SKM-1 (cell line): ENCODE measurements around the gene OMG.
"Not testable (repeated sequence)": the region's sequence is repeated elsewhere in the genome, so short reads cannot be mapped to it uniquely, and the experiment has no call there.

Experiments
- DNase-seq: peaks from one replicate; lab custom pipeline; 2025; ENCODE audit not compliant: unreplicated experiment; lab: John Stamatoyannopoulos, UW

OMG gene

DNA sequence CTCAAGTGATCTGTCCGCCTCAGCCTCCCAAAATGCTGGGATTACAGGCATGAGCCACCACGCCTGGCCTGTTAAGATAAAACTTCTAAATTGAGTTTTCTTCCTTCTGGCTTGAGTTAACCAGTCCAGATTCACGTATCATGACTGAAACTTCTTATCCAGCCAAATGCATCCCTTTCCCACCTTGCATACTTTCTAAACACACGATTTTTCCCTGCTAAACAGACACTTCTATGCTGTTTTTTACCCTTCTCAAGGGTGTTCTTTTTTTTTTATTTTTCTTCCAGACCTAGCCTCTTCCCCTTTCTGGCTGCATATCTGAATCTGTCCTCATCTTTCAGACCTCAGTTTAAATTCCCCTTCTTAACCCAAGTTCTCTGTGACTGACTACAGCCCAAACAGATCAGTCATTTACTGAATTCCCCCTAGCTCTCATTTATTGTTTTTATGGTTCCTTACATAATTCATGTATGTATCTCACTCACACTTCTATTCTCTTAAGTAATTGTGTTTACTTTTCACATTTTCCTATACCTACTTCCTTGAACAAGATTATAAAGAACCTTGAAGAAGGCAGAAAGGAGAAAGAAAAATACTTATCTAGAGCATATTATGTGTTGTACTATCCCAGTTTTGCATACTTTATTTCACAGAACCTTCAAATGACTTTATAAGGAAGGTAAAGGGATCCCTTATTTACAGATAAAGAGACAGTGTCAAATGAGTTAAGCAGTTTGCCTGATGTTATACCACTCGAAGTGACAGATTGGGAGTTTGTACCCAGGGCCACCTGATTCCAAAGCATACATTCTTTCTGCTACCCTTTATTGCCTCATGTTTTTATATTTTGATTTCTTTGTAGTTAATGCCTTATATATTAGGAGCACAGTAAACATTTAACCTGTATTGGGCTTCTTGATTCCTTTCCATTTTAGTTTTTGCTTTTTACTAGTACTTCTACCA lies 11.6 kb upstream of the OMG start:
- DNase-seq: peak; percentile 57

- no peak for DNase-seq
Measured at GRCh38 chr17:31307640-31308039, 10.6 kb upstream of the OMG start.

- no peak for DNase-seq
Measured at GRCh38 chr17:31299624-31300023, 2.6 kb upstream of the OMG start.

- no peak for DNase-seq
Measured at GRCh38 chr17:31296142-31296541, 897 bp downstream of the OMG start.

- no peak for DNase-seq
Measured at GRCh38 chr17:31295489-31295871, 1.6 kb downstream of the OMG start.

DNA sequence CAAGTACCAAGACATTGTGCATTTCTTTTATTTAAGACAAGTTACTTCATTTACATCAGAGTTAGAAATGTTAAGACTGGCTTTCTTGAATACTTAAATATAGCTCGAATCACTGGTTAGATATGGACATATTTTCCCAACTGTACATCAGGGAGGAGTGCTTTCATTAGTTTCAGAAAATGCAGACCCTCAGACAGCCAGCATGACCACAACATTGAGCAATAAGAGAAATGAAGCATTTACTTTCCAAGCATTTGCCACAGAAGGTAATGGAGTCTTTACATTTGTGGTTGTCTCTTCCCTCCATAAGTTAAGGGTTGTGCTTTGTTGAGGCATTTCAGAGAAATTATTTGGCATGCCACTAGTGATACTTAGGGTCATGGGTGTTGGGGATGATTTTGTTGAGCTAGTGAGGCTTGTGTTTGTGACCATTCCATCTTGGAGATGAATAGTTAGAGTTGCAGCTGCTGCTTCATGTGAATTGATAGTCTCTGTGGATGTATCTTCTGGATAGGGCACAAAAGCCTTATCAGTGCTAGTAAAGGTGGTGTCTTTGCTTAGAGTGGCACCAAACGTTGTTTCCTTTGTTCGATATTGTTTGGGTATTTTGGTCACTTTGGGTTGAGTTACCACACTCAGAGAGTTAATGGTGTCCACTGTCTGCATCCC lies 2.1 kb downstream of the OMG start:
- no peak for DNase-seq

DNA sequence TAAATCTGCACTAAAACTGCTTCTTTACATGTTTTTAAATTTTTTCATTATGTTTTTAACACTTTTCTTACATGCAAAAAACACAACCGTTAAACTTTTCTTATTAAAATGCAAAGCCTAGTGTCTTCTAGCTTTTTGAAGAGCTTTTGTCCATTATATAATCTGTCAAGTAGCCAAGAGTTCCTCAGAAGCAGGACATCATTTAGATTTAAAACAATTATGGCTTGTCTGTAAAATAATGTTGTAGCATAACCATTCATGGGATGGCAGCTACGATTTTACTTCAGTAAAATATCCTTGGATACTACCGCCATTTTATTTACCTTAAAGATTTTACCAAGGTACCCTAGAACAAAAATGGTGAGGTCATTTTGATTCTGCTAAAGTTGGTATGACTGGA lies 2.8 kb downstream of the OMG start:
- DNase-seq: no peak

DNA sequence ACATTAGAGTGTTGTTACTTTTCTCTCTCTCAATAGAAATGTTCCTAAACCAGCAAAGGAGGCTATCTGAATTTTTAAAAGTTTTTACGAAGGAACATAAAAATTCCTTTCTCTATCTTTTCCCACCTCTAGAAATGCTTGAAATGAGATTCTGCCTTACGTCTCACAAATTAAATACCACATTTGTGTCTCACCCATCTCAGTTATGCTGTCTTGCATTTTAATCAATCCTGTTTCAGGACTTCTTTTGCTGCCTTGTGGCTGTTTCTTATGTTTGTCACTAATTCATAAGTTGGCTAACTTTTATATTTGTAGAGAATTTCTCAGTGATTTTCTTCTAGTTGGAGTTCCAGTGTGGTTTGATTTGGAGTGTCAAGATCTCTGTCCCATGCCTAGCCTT lies 3.5 kb downstream of the OMG start:
- no peak for DNase-seq

DNA sequence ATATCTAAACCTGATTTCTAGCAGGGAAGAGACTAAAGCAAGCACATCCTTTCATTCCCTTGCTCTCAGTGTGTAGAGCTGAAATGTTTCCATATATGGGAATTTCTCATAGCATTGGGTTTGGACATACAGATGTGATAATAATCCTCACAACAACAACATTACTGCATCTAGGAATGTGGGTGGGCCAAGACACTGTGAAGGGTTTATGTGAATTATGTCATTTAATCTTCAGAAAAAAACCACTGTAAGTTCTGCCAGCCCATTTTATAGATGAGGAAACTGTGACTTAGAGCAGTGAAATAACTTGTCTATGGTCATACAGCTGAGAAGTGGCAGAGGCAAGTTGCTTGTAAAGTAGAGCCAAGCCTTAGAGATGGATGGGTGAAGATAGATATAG lies 5.2 kb downstream of the OMG start:
- no peak for DNase-seq

DNA sequence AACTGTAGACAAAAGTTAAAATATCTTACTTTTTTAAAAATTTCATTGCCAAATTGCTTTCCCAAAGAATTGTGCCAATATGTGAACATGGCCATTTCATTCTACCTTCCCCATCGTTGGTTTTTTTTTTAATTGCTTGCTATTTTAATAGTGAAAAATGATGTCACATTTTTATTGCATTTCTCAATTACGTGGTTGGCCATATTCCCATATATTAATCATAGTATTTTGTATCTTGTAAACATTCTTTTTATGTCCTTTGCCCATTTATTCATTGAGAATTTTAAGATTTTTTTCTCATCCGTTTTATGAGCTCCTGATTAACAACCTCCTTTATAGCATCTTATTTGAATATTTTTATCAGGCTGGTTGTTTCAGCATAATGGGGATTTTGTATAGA lies 7.2 kb downstream of the OMG start:
- DNase-seq: no peak

DNA sequence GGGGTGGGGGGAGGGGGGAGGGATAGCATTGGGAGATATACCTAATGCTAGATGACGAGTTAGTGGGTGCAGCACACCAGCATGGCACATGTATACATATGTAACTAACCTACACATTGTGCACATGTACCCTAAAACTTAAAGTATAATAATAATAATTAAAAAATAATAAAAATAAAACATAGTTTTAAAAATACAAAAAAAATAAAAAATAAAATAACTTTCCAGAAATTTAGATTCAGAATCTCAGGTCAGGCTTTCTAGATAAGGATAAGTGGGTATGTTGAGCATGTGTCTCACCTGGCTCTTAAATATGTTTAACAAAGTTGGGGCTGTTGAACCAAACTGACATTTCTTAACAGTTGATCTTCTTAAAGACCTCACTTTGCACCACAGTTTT lies 9.1 kb downstream of the OMG start:
- DNase-seq: not testable (repeated sequence)

DNA sequence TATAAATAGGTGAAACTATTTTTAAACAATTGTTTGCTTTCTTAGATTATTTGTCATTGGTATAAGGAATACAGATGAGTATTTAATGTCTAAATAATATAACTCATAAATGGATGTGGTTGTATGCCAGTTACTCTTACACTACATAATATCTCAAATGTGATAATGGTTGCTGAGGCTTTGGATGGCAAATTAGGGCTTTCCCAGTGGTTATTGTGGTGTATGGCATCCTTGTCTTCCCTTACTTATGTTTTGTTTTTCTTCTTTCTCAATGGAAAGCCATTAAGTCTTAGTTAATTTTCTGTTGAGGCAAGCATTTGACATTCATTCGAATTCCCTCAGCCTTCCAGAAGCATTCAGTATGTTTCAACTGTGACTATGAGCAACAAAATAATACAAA lies 10.5 kb downstream of the OMG start:
- no peak for DNase-seq

- no peak for DNase-seq
Measured at GRCh38 chr17:31283841-31284240, 13.2 kb downstream of the OMG start.

DNA sequence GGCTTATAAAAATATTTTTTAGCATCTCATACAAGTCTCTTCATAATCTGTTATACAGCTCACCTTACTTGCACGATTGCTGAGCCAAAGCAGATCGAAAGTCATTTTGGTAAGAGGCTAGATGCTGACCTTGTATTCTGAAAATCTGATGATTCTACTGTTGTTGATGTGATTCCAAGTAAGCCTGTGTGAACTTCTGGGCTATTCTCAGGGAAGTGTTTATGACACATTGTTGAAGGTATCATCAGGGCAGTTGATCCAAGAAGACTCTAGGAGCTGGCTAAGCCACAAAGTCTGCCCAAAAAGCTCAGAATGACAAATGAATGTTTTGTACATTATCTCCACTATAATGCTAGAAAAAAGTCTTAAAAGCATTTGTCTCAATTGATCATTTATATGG lies 16.0 kb downstream of the OMG start:
- no peak for DNase-seq

GRCh38 chr17:31279401-31279800 lies 17.6 kb downstream of the OMG start:
- DNase-seq: no peak

DNA sequence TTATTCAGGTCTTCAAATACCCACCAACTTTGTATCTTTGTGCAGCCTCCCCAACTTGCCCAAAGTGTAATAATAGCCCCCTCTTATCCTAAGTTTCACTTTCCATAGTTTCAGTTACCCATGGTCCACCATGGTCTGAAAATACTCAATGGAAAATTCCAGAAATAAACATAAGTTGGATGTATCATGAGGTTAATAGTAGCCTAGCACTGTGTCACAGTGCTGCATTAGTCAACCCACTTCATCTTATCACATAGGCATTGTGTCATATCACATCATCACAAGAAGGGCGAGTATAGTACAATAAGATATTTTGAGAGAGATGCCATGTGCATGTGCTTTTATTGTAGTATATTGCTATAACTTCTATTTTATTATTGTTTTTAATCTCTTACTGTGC lies 21.9 kb downstream of the OMG start:
- DNase-seq: no peak

- peak; percentile 79 for DNase-seq
Measured at GRCh38 chr17:31274252-31274651, 22.8 kb downstream of the OMG start.

- DNase-seq: no peak
Measured at GRCh38 chr17:31273516-31273915, 23.5 kb downstream of the OMG start.

DNA sequence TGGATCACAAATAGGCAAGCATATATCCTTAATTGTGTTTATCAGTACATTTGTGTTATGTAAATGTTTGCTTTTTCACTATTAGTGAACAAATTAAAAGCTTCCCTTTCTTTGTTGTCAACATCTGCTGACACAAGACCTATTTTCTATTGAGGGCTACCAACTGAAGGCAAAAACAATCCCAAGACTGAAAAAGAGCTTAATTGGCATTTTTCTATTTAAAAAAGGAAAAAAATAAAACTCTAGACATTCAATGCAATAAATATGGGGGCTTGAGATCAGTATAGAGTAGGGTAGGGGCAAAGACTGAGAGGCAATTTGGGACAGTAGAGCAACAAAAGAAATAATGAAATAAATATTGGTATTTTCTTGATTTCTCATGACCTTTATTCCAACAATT lies 24.2 kb downstream of the OMG start:
- DNase-seq: no peak

GRCh38 chr17:31272236-31272635 lies 24.8 kb downstream of the OMG start:
- DNase-seq: no peak

- DNase-seq: no peak
Measured at GRCh38 chr17:31269578-31269983, 27.5 kb downstream of the OMG start.

DNA sequence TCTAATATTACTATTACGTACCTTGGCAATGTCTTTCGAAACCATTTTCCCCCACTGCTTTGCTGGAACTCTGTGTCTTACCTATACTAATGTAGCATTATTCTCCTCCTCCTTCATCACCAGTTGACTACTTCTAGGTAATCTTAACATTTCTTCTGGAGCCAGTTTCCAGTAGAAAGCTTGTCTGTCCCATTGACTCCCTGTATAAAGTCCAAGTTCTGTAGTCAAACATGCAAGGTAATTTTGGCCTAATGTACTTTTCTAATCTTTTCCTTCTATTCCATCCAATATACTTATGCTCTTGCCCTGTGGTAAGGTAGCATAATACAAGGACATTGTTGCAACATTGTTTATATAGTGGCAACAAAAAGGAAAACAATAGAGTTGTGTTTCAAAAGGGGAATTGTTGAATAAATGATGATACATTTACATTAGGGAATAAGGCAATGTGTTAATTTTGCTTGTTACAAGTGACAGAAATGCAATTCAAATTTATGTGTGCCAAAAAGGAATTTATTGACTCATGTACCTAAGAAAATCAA lies 27.9 kb downstream of the OMG start:
- DNase-seq: no peak
